HL-60 (cell line): ENCODE measurements around the gene GAREM1.

ENCODE experiments used
- DNase-seq, 2 experiments: peaks; one replicate each; pipeline ENCODE4 v3.0.0-alpha.2; 2010 to 2020; ENCODE audit warnings: low read depth in 1 of 2, low spot score in 1 of 2
- H3K27ac ChIP-seq: fragments of 250-450 bp; sonication (Bioruptor Pico); replicated peaks from 2 replicates; pipeline ENCODE4 v1.5.1; 2020; ENCODE audit warnings: mild to moderate bottlenecking, moderate library complexity
- H3K27me3 ChIP-seq: fragments of 250-450 bp; sonication (Bioruptor Pico); 2 replicates; pipeline ENCODE4 v1.5.1; 2021; ENCODE audit warnings: mild to moderate bottlenecking, moderate library complexity; ENCODE audit not compliant: insufficient read depth, poor library complexity, severe bottlenecking
- H3K4me3 ChIP-seq: replicated peaks from 2 replicates; pipeline ENCODE4 v1.5.1; 2011; ENCODE audit warnings: mild to moderate bottlenecking, control low read depth, low read length; ENCODE audit not compliant: insufficient read depth
- GABPA ChIP-seq: IDR thresholded peaks from 2 replicates; pipeline ENCODE4 v1.6.1; 2012; ENCODE audit warnings: low read depth
- POLR2AphosphoS5 ChIP-seq: IDR thresholded peaks from 2 replicates; pipeline ENCODE4 v1.6.1; 2012; ENCODE audit warnings: low read depth
- SPI1 ChIP-seq: IDR thresholded peaks from 2 replicates; pipeline ENCODE4 v1.6.1; 2012; ENCODE audit warnings: low read depth, mild to moderate bottlenecking, borderline replicate concordance
- TF ChIP-seq, protein P1 (sequence below): IDR thresholded peaks from 2 replicates; pipeline ENCODE4 v1.6.1; 2012; ENCODE audit warnings: low read depth; ENCODE audit not compliant: insufficient replicate concordance
- TF ChIP-seq, protein P2 (sequence below): IDR thresholded peaks from one replicate; pipeline ENCODE4 v1.5.1; 2011; ENCODE audit warnings: low read length, control low read depth, inconsistent platforms; ENCODE audit not compliant: insufficient read depth

The GAREM1 gene

DNA sequence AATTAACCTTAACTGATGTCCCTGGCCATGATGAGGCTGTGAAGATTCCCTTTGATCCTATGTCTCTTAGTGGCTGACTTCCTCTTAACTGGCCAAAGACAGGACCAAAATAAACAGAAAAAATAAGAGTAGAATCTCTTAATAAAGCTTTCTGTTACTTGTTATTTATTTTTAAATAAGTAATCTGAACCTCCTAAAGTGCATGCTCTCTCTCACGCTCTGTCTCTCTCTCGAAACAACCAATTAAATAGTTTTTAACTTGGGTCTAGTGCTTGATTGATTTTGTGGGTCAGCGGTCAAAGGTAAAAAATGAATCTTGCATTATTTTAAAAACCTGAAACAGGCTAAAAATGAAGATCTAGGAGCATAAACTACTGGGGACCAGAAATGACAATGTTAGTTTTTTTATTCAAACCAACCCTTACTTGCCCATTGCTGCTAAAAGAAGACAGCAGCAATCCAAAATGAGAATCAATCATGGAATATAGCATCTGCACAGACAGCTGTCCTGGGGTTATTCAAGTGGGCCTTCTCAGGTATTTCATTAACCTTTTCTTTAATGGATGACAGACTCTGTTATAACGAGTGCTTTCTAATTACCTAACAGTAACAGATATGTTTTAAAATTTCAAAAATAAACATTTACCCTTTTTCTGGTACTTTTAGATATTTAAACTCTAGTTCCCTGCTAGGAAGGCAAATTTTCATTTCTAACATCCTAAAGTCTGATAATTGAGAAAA is 11.2 kb downstream of the GAREM1 start:
- Histone ChIP-seq H3K4me3 (no peak overlapping the region), H3K27ac (no peak overlapping the region), H3K27me3 (peaks cover 13% of the 10 kb centered on the region)
- TF ChIP-seq SPI1: no peak
- TF ChIP-seq GABPA: no peak
- no peak for TF ChIP-seq POLR2AphosphoS5
- TF ChIP-seq, protein P1, sequence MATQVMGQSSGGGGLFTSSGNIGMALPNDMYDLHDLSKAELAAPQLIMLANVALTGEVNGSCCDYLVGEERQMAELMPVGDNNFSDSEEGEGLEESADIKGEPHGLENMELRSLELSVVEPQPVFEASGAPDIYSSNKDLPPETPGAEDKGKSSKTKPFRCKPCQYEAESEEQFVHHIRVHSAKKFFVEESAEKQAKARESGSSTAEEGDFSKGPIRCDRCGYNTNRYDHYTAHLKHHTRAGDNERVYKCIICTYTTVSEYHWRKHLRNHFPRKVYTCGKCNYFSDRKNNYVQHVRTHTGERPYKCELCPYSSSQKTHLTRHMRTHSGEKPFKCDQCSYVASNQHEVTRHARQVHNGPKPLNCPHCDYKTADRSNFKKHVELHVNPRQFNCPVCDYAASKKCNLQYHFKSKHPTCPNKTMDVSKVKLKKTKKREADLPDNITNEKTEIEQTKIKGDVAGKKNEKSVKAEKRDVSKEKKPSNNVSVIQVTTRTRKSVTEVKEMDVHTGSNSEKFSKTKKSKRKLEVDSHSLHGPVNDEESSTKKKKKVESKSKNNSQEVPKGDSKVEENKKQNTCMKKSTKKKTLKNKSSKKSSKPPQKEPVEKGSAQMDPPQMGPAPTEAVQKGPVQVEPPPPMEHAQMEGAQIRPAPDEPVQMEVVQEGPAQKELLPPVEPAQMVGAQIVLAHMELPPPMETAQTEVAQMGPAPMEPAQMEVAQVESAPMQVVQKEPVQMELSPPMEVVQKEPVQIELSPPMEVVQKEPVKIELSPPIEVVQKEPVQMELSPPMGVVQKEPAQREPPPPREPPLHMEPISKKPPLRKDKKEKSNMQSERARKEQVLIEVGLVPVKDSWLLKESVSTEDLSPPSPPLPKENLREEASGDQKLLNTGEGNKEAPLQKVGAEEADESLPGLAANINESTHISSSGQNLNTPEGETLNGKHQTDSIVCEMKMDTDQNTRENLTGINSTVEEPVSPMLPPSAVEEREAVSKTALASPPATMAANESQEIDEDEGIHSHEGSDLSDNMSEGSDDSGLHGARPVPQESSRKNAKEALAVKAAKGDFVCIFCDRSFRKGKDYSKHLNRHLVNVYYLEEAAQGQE: no peak
- TF ChIP-seq, protein P2, sequence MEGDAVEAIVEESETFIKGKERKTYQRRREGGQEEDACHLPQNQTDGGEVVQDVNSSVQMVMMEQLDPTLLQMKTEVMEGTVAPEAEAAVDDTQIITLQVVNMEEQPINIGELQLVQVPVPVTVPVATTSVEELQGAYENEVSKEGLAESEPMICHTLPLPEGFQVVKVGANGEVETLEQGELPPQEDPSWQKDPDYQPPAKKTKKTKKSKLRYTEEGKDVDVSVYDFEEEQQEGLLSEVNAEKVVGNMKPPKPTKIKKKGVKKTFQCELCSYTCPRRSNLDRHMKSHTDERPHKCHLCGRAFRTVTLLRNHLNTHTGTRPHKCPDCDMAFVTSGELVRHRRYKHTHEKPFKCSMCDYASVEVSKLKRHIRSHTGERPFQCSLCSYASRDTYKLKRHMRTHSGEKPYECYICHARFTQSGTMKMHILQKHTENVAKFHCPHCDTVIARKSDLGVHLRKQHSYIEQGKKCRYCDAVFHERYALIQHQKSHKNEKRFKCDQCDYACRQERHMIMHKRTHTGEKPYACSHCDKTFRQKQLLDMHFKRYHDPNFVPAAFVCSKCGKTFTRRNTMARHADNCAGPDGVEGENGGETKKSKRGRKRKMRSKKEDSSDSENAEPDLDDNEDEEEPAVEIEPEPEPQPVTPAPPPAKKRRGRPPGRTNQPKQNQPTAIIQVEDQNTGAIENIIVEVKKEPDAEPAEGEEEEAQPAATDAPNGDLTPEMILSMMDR: no peak
- no peak for DNase-seq

DNA sequence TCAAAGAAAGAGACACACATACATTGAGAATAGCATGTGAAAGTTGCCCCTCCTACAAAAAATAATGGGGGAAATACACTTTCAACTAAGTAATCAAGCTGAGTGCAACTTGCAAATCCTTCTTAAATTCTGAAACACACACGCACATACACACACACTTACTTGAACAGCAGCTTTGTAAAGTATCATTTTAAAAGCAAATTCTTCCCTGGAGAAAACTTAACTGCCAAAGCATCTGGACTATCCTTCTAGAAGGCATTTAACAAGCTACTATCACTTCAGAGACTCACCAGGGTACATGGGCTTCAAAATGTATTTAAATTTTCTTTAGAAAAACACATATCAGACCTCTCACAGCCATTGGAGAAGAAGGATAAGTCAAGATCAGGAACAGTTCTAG is 15.3 kb downstream of the GAREM1 start:
- Histone ChIP-seq H3K4me3 (no peak overlapping the region), H3K27ac (no peak overlapping the region), H3K27me3 (peaks cover 13% of the 10 kb centered on the region)
- DNase-seq: no peak
- TF ChIP-seq GABPA: no peak
- TF ChIP-seq, protein P1: no peak
- no peak for TF ChIP-seq SPI1
- TF ChIP-seq, protein P2: no peak
- TF ChIP-seq POLR2AphosphoS5: no peak

DNA sequence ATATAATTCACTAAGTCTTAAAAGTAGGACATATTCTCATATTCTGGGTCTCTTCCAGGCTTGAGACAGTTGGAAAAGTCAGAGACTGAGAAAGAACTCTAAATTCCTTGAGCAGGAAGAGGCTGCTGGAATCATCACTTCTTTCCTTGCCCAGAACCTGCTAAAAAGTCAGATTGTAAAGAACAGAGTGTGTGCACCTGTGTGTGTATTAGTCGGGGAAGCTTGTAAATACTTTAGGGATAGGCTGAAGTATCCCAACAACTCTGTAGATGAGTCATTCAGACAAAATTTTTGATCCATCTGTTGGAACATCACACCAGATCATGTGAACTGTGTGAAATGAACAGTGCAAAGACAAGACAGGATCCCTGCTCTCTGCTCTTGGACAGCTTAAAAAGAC is 16.1 kb downstream of the GAREM1 start:
- H3K27me3 ChIP-seq: peaks cover 12% of the 10 kb centered on the region
- H3K27ac ChIP-seq: no peak overlapping the region
- no peak overlapping the region for H3K4me3 ChIP-seq
- DNase-seq: no peak
- TF ChIP-seq, protein P1: no peak
- TF ChIP-seq GABPA: no peak
- TF ChIP-seq POLR2AphosphoS5: no peak
- TF ChIP-seq SPI1: no peak
- TF ChIP-seq, protein P2: no peak
